Naive thymus-derived CD8-positive, alpha-beta T cell (primary cell): Measurements from ENCODE around the gene BICC1. TPM values are rescaled to one million over a fixed set of nuclear protein-coding genes. Genes with fewer than 3 reads are reported as not detected.
"Not testable (repeated sequence)": the region's sequence is repeated elsewhere in the genome, so short reads cannot be mapped to it uniquely, and the experiment has no call there.

Experiments
- ATAC-seq, 2 donors: fragments of 150-1000 bp; cut with Tn5 transposase in 1 of 2; sonication (Bioruptor Pico), chemical (Tn5 transposase) in 1 of 2; 1 replicate in 1 of 2; 2 replicates in 1 of 2; pipeline ENCODE4 v1.10.0; 2021; ENCODE audit warnings: mild to moderate bottlenecking in 2 of 2, moderate library complexity in 2 of 2
- POLR2A ChIA-PET: fragments of 350-600 bp; sonication (Branson Sonifier 250); formaldehyde crosslinking; loops from one replicate; lab custom pipeline; 2021; ENCODE audit warnings: antibody characterized with exemption; lab: Charles Lee
- DNase-seq, 10 donors: peaks; one replicate each; pipeline versions ENCODE4 v3.0.0 to v3.0.0-alpha.2; 2020 to 2022
- H3K27ac Mint-ChIP-seq, 10 donors: one replicate each; pipeline ENCODE4 v1.8.0; 2020 to 2022; ENCODE audit warnings: mild to moderate bottlenecking in 10 of 10, mixed read lengths in 10 of 10, moderate library complexity in 4 of 10, inconsistent platforms in 1 of 10
- H3K27me3 Mint-ChIP-seq, 5 donors: one replicate each; pipeline ENCODE4 v1.8.0; 2021 to 2022; ENCODE audit warnings: mixed read lengths in 5 of 5
- H3K36me3 Mint-ChIP-seq, 3 donors: one replicate each; pipeline ENCODE4 v1.8.0; 2020 to 2022; ENCODE audit warnings: mixed read lengths in 3 of 3, mild to moderate bottlenecking in 2 of 3, inconsistent platforms in 1 of 3
- H3K4me1 Mint-ChIP-seq, 4 donors: one replicate each; pipeline ENCODE4 v1.8.0; 2021 to 2022; ENCODE audit warnings: mixed read lengths in 4 of 4
- H3K4me3 Mint-ChIP-seq, 10 donors: one replicate each; pipeline ENCODE4 v1.8.0; 2020 to 2022; ENCODE audit warnings: mild to moderate bottlenecking in 10 of 10, mixed read lengths in 10 of 10, moderate library complexity in 6 of 10, inconsistent platforms in 1 of 10
- H3K9me3 Mint-ChIP-seq, 9 donors: one replicate each; pipeline ENCODE4 v1.8.0; 2020 to 2022; ENCODE audit warnings: mixed read lengths in 9 of 9, mild to moderate bottlenecking in 3 of 9, inconsistent platforms in 1 of 9, moderate library complexity in 1 of 9
- polyA plus RNA-seq, 3 donors: library from polyadenylated mRNA; unstranded; fragments of 300-500 nt; fragmentation: Illumina TruSeq; gene quantifications; one replicate each; pipeline ENCODE4 v1.2.3, GENCODE V29; 2021
- total RNA-seq, 8 experiments: library from RNA in 2 of 8; stranded (reverse) in 2 of 8; gene quantifications; one replicate each; pipeline ENCODE4 v1.2.3 and lab custom pipeline; 2021 to 2026

The BICC1 gene
- total and polyA plus RNA-seq, 5 experiments from 2014 or later, result not detected

DNA sequence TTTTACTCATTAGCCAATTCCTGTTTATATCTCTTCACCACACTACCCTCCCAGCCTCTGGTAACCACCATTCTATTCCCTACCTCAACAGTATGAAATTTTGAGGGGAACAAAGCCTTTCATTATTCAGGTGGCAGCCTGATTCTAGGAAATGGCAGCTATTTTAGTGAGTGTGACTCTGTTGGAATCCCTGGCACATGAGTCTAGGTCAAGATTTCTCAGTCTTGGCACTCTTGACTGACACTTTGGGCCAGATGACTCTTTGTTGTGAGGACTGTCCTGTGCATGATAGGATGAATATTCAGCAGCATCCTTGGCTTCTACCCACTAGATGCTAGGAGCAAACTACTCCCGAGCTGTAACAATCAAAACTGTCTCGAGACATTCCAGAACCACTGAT lies 341.0 kb downstream of the BICC1 start:
- Mint-ChIP-seq H3K4me3 (no peak overlapping the region), H3K36me3 (no peaks in the 10 kb centered on the region), H3K9me3 (peaks cover 1 to 9% (median 5%) of the 10 kb centered on the region in 9 donors), H3K27ac (no peak overlapping the region), H3K4me1 (no peaks in the 10 kb centered on the region), H3K27me3 (peaks cover 0 to 9% (median 0%) of the 10 kb centered on the region in 5 donors)
- POLR2A ChIA-PET, result no interaction called here
- ATAC-seq (no peak), DNase-seq (no peak)

DNA sequence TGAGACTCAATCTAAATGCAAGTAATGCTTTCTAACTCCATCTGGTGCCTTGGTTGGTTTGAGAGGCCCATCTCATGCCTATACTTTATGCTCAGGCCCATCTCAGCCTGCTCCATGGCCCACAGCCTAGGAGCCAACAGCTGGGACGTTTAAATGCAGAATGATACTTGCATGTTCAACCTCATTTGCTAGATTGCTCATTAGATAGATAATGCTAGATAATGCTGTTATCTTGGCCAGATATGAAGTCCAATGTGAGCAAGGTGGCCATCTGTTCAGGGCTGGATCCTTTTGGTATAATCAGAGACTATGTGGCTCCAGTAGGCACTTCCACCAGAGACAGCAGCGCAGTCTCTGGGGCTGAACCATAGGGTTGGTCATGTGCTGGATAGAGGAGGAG lies 342.1 kb downstream of the BICC1 start:
- no peak overlapping the region for H3K27ac Mint-ChIP-seq
- ATAC-seq (no peak), DNase-seq (no peak)
- no peaks in the 10 kb centered on the region for H3K4me1 Mint-ChIP-seq
- H3K9me3 Mint-ChIP-seq, result peaks cover 3 to 18% (median 8%) of the 10 kb centered on the region in 9 donors
- POLR2A ChIA-PET, result no interaction called here
- H3K36me3 Mint-ChIP-seq, result no peaks in the 10 kb centered on the region
- H3K27me3 Mint-ChIP-seq, result peaks cover 0 to 12% (median 0%) of the 10 kb centered on the region in 5 donors
- H3K4me3 Mint-ChIP-seq, result no peak overlapping the region

DNA sequence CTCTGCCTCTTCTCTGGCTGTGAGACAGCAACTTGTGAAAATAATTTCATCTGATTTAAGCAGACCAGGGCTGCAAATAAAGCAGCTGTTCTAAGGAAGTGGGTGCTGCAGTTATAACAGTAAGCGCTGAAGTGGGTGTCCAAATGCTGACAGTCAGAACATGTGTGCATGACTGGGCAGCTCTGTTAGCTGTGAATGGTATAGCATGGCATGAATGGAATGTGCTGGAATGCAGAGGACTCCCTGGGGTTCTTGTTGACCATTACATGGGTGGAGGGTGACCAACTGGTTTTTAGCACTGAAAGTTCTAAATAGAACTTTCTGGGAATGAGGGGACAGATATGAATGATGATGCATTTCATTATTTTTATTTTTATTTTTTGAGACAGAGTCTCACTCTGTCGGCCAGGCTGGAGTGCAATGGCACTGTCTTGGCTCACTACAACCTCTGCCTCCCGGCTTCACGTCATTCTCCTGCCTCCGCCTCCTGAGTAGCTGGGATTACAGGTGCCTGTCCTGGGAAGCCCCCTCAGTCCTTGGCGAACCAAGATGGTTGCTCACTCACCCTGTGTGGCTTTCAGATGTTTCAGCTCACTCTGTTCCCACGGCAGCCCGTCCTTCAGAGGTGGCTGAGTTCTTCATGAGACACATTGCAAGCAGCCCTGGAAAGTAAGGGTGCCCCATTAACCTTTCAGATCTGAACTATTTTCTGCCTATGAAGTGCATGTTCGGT lies 344.0 kb downstream of the BICC1 start:
- H3K4me1 Mint-ChIP-seq, result no peaks in the 10 kb centered on the region

DNA sequence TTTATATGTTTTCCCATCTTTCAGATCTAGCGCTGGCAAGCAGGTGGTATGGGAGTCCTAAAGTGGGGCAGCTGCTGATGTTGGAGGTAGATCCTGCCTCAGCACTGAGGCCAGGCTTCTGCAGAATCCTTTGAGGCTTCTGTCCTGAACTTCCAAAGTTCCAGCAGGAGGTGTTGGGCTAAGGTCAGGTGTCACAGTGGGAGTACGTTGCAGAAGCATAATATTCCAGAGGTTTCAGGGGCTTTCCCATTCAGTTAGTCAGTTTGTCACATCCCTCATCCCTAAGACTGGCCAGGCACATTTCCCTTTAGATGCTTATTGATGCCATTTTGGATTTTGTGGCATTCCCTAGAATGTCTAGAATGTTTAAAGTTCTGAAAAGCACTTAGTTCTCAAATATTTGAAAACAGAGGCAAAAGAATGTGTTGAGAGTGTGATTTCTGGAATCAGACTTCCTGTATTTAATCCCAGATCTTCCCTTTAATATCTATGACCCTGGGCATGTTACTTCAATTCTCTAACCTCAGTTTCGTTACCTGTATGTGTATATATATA lies 344.7 kb downstream of the BICC1 start:
- no peak overlapping the region for H3K27ac Mint-ChIP-seq
- POLR2A ChIA-PET, result no interaction called here
- H3K4me1 Mint-ChIP-seq, result no peaks in the 10 kb centered on the region
- peaks cover 3 to 24% (median 9%) of the 10 kb centered on the region in 9 donors for H3K9me3 Mint-ChIP-seq
- H3K27me3 Mint-ChIP-seq, result peaks cover 0 to 23% (median 1%) of the 10 kb centered on the region in 5 donors
- DNase-seq (no peak), ATAC-seq (no peak)
- no peak overlapping the region for H3K4me3 Mint-ChIP-seq
- H3K36me3 Mint-ChIP-seq, result no peaks in the 10 kb centered on the region

More for the DNA sequence above, 344.0 kb downstream of the BICC1 start:
- no peak overlapping the region for H3K27ac Mint-ChIP-seq
- DNase-seq, result no peak
- H3K27me3 Mint-ChIP-seq, result peaks cover 0 to 19% (median 1%) of the 10 kb centered on the region in 5 donors
- H3K36me3 Mint-ChIP-seq, result no peaks in the 10 kb centered on the region
- peaks cover 3 to 24% (median 9%) of the 10 kb centered on the region in 9 donors for H3K9me3 Mint-ChIP-seq
- ATAC-seq, result no peak
- H3K4me3 Mint-ChIP-seq, result no peak overlapping the region
- POLR2A ChIA-PET, result no interaction called here

DNA sequence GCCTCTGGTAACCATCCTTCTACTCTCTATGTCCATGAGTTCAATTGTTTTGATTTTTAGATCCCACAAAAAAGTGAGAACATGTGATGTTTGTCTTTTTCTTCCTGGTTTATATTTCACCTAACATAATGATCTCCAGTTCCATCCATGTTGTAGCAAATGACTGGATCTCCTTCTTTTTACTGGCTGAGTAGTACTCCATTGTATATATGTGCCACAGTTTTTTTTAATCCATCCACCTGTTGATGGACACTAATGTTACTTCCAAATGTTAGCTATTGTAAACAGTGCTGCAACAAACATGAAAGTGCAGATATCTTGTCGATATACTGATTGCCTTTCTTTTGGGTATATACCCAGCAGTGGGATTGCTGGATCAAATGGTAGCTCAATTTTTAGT lies 345.5 kb downstream of the BICC1 start:
- H3K27ac Mint-ChIP-seq, ATAC-seq, H3K4me1 Mint-ChIP-seq, DNase-seq, H3K4me3 Mint-ChIP-seq, H3K36me3 Mint-ChIP-seq, POLR2A ChIA-PET: not testable (repeated sequence)
- H3K9me3 Mint-ChIP-seq, result peaks cover 3 to 24% (median 9%) of the 10 kb centered on the region in 9 donors
- H3K27me3 Mint-ChIP-seq, result peaks cover 0 to 29% (median 1%) of the 10 kb centered on the region in 5 donors

DNA sequence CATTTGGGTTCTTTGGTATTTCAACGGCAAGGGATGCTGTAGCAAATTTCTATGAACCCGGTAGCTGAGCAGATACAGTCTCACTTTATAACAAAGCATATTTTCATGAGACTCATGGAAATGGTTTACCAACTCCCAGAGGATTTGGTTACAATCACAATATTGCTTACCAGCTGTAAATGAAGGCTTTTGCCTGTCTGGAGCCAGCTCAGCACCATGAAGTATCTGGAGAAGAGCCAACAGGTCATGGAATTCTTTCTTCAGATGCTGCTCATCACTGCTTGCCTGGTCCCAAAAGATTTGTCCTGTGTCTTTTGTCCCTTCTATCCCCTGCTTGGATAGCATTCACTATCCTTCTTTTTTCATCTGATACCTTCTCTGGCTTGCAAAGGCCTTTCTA lies 346.9 kb downstream of the BICC1 start:
- ATAC-seq, result no peak
- H3K9me3 Mint-ChIP-seq, result peaks cover 3 to 24% (median 9%) of the 10 kb centered on the region in 9 donors
- no peaks in the 10 kb centered on the region for H3K36me3 Mint-ChIP-seq
- H3K27ac Mint-ChIP-seq, result no peak overlapping the region
- POLR2A ChIA-PET, result no interaction called here
- no peaks in the 10 kb centered on the region for H3K4me1 Mint-ChIP-seq
- H3K27me3 Mint-ChIP-seq, result peaks cover 0 to 29% (median 1%) of the 10 kb centered on the region in 5 donors
- DNase-seq, result no peak
- H3K4me3 Mint-ChIP-seq, result no peak overlapping the region

DNA sequence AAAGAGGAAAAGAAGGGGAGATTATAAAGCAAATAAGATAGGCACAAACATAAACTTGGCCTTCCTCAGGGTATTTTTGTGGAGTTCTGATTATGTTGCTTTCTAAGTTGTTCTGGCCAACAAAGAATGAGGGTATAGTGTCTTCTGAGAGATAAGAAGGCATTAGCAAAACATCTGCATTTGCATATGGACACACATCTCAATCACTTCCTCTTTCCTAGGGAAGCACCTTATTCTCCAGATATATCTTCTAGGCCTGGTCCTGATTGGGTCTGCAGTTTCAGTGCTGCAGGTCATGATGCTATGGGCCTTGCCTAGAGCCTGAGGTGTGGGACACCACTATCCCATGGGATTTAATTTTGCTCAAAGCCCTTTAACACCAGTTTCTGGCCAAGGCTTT lies 355.0 kb downstream of the BICC1 start:
- no peaks in the 10 kb centered on the region for H3K4me1 Mint-ChIP-seq
- H3K27ac Mint-ChIP-seq, result no peak overlapping the region
- no peak overlapping the region for H3K4me3 Mint-ChIP-seq
- ATAC-seq, result no peak
- no peaks in the 10 kb centered on the region for H3K36me3 Mint-ChIP-seq
- DNase-seq, result no peak
- POLR2A ChIA-PET, result no interaction called here
- H3K27me3 Mint-ChIP-seq, result peaks cover 0 to 20% (median 0%) of the 10 kb centered on the region in 5 donors
- peaks cover 0 to 3% (median 0%) of the 10 kb centered on the region in 9 donors for H3K9me3 Mint-ChIP-seq

DNA sequence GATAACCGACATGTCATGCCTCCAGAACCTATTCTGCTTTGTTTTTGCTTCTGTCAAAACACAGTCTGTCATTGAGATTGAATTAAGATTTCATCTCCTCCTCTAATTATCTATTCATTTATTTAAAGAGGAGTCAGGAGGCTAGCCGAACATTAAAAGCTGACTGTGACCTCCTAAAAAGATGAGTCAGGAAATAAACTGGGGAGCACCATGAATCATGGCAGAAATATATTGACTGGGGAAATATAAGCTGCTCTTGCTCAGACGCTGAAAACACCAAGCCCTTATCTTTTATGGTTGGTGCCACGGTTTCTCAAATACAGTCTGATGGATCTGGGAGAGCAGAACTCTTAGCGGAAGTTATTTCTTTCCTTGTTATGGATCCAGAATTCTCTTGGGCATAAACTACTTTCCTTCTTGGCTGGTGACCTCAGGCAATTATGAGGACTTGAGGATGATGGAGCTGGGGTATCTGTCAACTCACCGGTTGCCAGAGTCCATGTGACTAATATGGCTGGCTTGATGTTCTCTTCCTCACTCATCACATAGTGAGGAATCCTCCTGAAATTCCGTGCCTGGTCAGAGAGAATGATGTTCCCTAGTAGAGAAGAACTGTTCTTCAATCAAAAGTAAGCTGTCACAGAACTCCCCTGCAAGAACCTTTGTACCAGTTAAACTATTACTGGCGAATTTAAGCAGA lies 356.2 kb downstream of the BICC1 start:
- no peaks in the 10 kb centered on the region for H3K4me1 Mint-ChIP-seq
- no peak overlapping the region for H3K4me3 Mint-ChIP-seq
- no peaks in the 10 kb centered on the region for H3K36me3 Mint-ChIP-seq
- ATAC-seq (no peak), DNase-seq (no peak)
- POLR2A ChIA-PET, result no interaction called here
- H3K9me3 Mint-ChIP-seq, result peaks cover 0 to 3% (median 0%) of the 10 kb centered on the region in 9 donors
- peaks cover 0 to 17% (median 0%) of the 10 kb centered on the region in 5 donors for H3K27me3 Mint-ChIP-seq
- H3K27ac Mint-ChIP-seq, result no peak overlapping the region

DNA sequence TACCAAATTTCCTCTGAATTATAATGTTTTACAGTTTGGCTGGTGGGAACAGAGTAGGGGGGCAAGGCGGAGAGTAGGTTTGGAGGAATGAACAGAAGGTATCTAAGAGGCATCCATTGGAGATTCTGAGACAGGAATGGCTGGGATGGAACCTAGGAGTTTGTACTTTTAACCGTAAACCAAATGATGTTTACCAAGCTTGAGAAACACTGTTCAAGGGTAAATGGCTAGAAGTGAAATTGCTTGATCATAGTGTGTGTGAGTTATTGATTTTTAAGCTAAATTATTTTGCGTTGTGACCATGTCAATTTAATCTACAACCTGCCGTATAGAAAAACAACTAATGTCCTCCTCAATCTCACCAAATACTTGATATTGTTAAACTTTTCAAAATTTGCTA lies 357.4 kb downstream of the BICC1 start:
- POLR2A ChIA-PET, result no interaction called here
- Mint-ChIP-seq H3K27me3 (peaks cover 0 to 13% (median 0%) of the 10 kb centered on the region in 5 donors), H3K27ac (no peak overlapping the region), H3K36me3 (no peaks in the 10 kb centered on the region), H3K4me1 (no peaks in the 10 kb centered on the region), H3K4me3 (no peak overlapping the region), H3K9me3 (peaks cover 0 to 3% (median 0%) of the 10 kb centered on the region in 9 donors)
- no peak for DNase-seq
- ATAC-seq, result no peak

DNA sequence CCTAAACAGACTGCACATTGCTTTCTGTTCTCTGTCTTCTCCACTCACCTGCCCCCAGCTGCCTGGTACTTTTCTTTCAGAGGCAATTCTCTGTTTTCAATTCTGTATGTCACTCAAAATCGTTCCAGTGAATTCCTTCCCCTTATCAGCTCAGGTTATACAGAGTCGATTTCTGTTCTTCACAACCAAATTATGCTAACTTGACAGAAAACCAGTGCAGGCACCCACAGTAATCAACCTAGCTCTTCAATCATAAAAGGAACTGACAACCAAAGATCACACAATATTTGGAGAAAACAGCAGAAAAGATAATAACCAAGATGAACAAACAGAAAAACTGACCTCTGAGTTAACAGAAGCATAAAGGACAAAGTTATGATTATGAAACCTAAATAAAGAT lies 360.5 kb downstream of the BICC1 start:
- no peaks in the 10 kb centered on the region for H3K4me1 Mint-ChIP-seq
- POLR2A ChIA-PET, result no interaction called here
- H3K36me3 Mint-ChIP-seq, result no peaks in the 10 kb centered on the region
- peaks cover 0 to 1% (median 0%) of the 10 kb centered on the region in 9 donors for H3K9me3 Mint-ChIP-seq
- peaks cover 0 to 3% (median 2%) of the 10 kb centered on the region in 5 donors for H3K27me3 Mint-ChIP-seq
- H3K4me3 Mint-ChIP-seq, result no peak overlapping the region
- ATAC-seq (no peak), DNase-seq (no peak)
- no peak overlapping the region for H3K27ac Mint-ChIP-seq
